Upper lobe of left lung (tissue), 4 donors: ENCODE measurements around the gene SCGB1C1.

Experiments
- CTCF ChIP-seq, 6 experiments: fragments of 450-650 bp in 4 of 6; fragments of 200-600 bp in 2 of 6; sonication (generic) in 2 of 6; IDR thresholded peaks; one replicate each; pipeline ENCODE4 v1.5.1; 2016 to 2019; ENCODE audit warnings: antibody characterized with exemption in 6 of 6
- POLR2A ChIP-seq, 4 donors: fragments of 450-650 bp; IDR thresholded peaks; one replicate each; pipeline ENCODE4 v1.5.1; 2016 to 2017; ENCODE audit warnings: antibody characterized with exemption in 4 of 4, mild to moderate bottlenecking in 2 of 4
- POLR2AphosphoS5 ChIP-seq, 2 donors: sonication (generic); formaldehyde crosslinking; IDR thresholded peaks; one replicate each; pipeline ENCODE4 v1.5.1; 2017; ENCODE audit warnings: antibody characterized with exemption in 2 of 2

GRCh38 chr11:215581-216037, 22.7 kb downstream of the SCGB1C1 start:
- no peak for TF ChIP-seq CTCF (IDR thresholded peaks at IDR 0.05)
- TF ChIP-seq POLR2A (IDR thresholded peaks at IDR 0.05), result no peak
- no peak for TF ChIP-seq POLR2AphosphoS5 (IDR thresholded peaks at IDR 0.05)
